Stimulated activated CD4-positive, alpha-beta T cell treated with anti-CD3 and anti-CD28 coated beads, TNF-alpha, amount 100 ng/mL, for 48 hours (primary cell): ENCODE data around the gene ZNF527.
"Not testable (repeated sequence)": the region's sequence is repeated elsewhere in the genome, so short reads cannot be mapped to it uniquely, and the experiment has no call there.

Experiments used
- DNase-seq, 3 donors: peaks; one replicate each; pipeline ENCODE4 v3.0.0-alpha.2; 2020; ENCODE audit warnings: low read depth in 3 of 3

ZNF527 gene

GRCh38 chr19:37370880-37371661 is at the start of gene ZNF527:
Gene ZNF527, plus strand, starts transcription at chr19:37371099. Its CDS starts 3,100 bp downstream, at chr19:37374199.
- DNase-seq: peak; percentile 88 to 95 (median 90)

- DNase-seq: no peak
These were observed 41.2 kb upstream of the ZNF527 start for GRCh38 chr19:37329686-37330085.

GRCh38 chr19:37332839-37333238 is 38.1 kb upstream of the ZNF527 start:
- DNase-seq: no peak

- DNase-seq: no peak
These were observed 37.4 kb upstream of the ZNF527 start for GRCh38 chr19:37333457-37333856.

GRCh38 chr19:37334179-37335071 is 36.5 kb upstream of the ZNF527 start:
- peak; percentile 61 to 73 (median 64) for DNase-seq

GRCh38 chr19:37342753-37343152 is 28.1 kb upstream of the ZNF527 start:
- DNase-seq: no peak

GRCh38 chr19:37346091-37346490 is 24.8 kb upstream of the ZNF527 start:
- no peak for DNase-seq

GRCh38 chr19:37348060-37348459 is 22.8 kb upstream of the ZNF527 start:
- no peak for DNase-seq

- DNase-seq: no peak
These were observed 16.9 kb upstream of the ZNF527 start for GRCh38 chr19:37353968-37354367.

GRCh38 chr19:37355901-37356300 is 15.0 kb upstream of the ZNF527 start:
- no peak for DNase-seq

GRCh38 chr19:37361994-37362393 is 8.9 kb upstream of the ZNF527 start:
- no peak for DNase-seq

- DNase-seq: no peak
These were observed 8.2 kb upstream of the ZNF527 start for GRCh38 chr19:37362733-37363132.

GRCh38 chr19:37370386-37370879 is 466 bp upstream of the ZNF527 start:
- DNase-seq: peak in 1 of 3 donors; percentile 4

- no peak for DNase-seq
These were observed 18.3 kb downstream of the ZNF527 start for GRCh38 chr19:37389234-37389633.

- DNase-seq: not testable (repeated sequence)
These were observed 20.5 kb downstream of the ZNF527 start for GRCh38 chr19:37391399-37391798.

GRCh38 chr19:37401078-37401477 is 30.2 kb downstream of the ZNF527 start:
- DNase-seq: no peak

GRCh38 chr19:37403403-37403802 is 32.5 kb downstream of the ZNF527 start:
- no peak for DNase-seq

GRCh38 chr19:37406140-37406846 is 35.4 kb downstream of the ZNF527 start:
- not testable (repeated sequence) for DNase-seq

- no peak for DNase-seq
These were observed 41.8 kb downstream of the ZNF527 start for GRCh38 chr19:37412700-37413099.

GRCh38 chr19:37413313-37414084 is 42.6 kb downstream of the ZNF527 start:
- DNase-seq: no peak
